B cell (primary cell): ENCODE results near the gene CLK4. TPM values are rescaled to one million over a fixed set of nuclear protein-coding genes. Genes with fewer than 3 reads are reported as not detected.

ENCODE experiments used
- ATAC-seq: fragments of 200-7000 bp; cut with Tn5 transposase; one replicate; pipeline ENCODE4 v1.10.0; 2021; ENCODE audit warnings: low read depth, mild to moderate bottlenecking, moderate number of reproducible peaks, moderate library complexity
- CTCF ChIA-PET: fragments of 350-600 bp; sonication (Branson Sonifier 250); formaldehyde crosslinking; loops from one replicate; lab custom pipeline; 2021; ENCODE audit warnings: antibody characterized with exemption, inconsistent platforms; lab: Charles Lee
- POLR2A ChIA-PET: fragments of 350-600 bp; sonication (Branson Sonifier 250); formaldehyde crosslinking; loops from one replicate; lab custom pipeline; 2021; ENCODE audit warnings: antibody characterized with exemption; lab: Charles Lee
- DNase-seq: peaks from one replicate; pipeline ENCODE4 v3.0.0; 2013
- H2AFZ ChIP-seq: 2 replicates; pipeline ENCODE4 v1.6.1; 2012; ENCODE audit warnings: mild to moderate bottlenecking, low read depth, low read length; ENCODE audit not compliant: insufficient read depth, poor library complexity, severe bottlenecking
- H3K27ac ChIP-seq, 2 donors: 1 replicate in 1 of 2; 2 replicates in 1 of 2; pipeline ENCODE4 v1.5.1; 2012 to 2013; ENCODE audit warnings: low read length in 2 of 2, mild to moderate bottlenecking in 2 of 2, moderate library complexity in 1 of 2
- H3K27me3 ChIP-seq, 4 experiments: fragments of 200-600 bp in 1 of 4; sonication (generic) in 1 of 4; replicated peaks in 1 of 4; 1 replicate in 2 of 4; 2 replicates in 2 of 4; pipeline versions ENCODE4 v1.6.1 to v1.7.0; 2013 to 2016; ENCODE audit warnings: low read length in 3 of 4, mild to moderate bottlenecking in 2 of 4, mixed read lengths in 1 of 4, moderate library complexity in 1 of 4; ENCODE audit not compliant: insufficient read depth in 4 of 4, control insufficient read depth in 3 of 4; ENCODE audit errors: control extremely low read depth in 1 of 4
- H3K36me3 ChIP-seq, 2 experiments: replicated peaks in 1 of 2; 1 replicate in 1 of 2; 2 replicates in 1 of 2; pipeline versions ENCODE4 v1.6.1 to v1.7.1; 2013; ENCODE audit warnings: low read length in 1 of 2; ENCODE audit not compliant: insufficient read depth in 2 of 2, control insufficient read depth in 1 of 2; ENCODE audit errors: control extremely low read depth in 1 of 2, extremely low read depth in 1 of 2
- H3K4me1 ChIP-seq, 2 donors: fragments of 200-600 bp in 1 of 2; sonication (generic) in 1 of 2; 1 replicate in 1 of 2; 2 replicates in 1 of 2; pipeline versions ENCODE4 v1.5.1 to v1.6.1; 2013 to 2017; ENCODE audit warnings: low read length in 2 of 2; ENCODE audit not compliant: control insufficient read depth in 2 of 2, insufficient read depth in 2 of 2
- H3K4me2 ChIP-seq: replicated peaks from 2 replicates; pipeline ENCODE3; 2012; ENCODE audit warnings: mild to moderate bottlenecking, low read depth, low read length; ENCODE audit not compliant: poor library complexity, severe bottlenecking
- H3K4me3 ChIP-seq, 5 experiments: fragments of 200-600 bp in 1 of 5; sonication (generic) in 1 of 5; 1 replicate in 3 of 5; 2 replicates in 2 of 5; pipeline versions ENCODE4 v1.5.1 to v1.7.0; 2011 to 2016; ENCODE audit warnings: low read length in 4 of 5, mild to moderate bottlenecking in 4 of 5, low read depth in 2 of 5, control low read depth in 1 of 5, moderate library complexity in 1 of 5; ENCODE audit not compliant: insufficient read depth in 1 of 5; ENCODE audit errors: control extremely low read depth in 1 of 5, extremely low read depth in 1 of 5
- H3K79me2 ChIP-seq: fragments of 200-600 bp; sonication (generic); one replicate; pipeline ENCODE4 v1.6.0; 2016; ENCODE audit warnings: low read length; ENCODE audit not compliant: control insufficient read depth, insufficient read depth
- H3K9ac ChIP-seq: fragments of 200-600 bp; sonication (generic); 2 replicates; pipeline ENCODE4 v1.6.1; 2017; ENCODE audit warnings: mild to moderate bottlenecking, low read length, moderate library complexity
- H3K9me3 ChIP-seq, 3 donors: one replicate each; pipeline versions ENCODE4 v1.6.1 to v1.7.1; 2013; ENCODE audit warnings: low read length in 2 of 3; ENCODE audit not compliant: control insufficient read depth in 2 of 3, insufficient read depth in 1 of 3; ENCODE audit errors: control extremely low read depth in 1 of 3
- H4K20me1 ChIP-seq: 2 replicates; pipeline ENCODE4 v1.6.0; 2012; ENCODE audit warnings: mild to moderate bottlenecking, low read length; ENCODE audit not compliant: insufficient read depth, control insufficient read depth, poor library complexity, severe bottlenecking
- H3K27ac Mint-ChIP-seq: one replicate; pipeline ENCODE4 v1.8.0; 2021; ENCODE audit warnings: mixed read lengths
- H3K27me3 Mint-ChIP-seq: one replicate; pipeline ENCODE4 v1.8.0; 2021; ENCODE audit warnings: mixed read lengths
- H3K4me1 Mint-ChIP-seq: one replicate; pipeline ENCODE4 v1.8.0; 2021; ENCODE audit warnings: mixed read lengths
- H3K4me3 Mint-ChIP-seq: one replicate; pipeline ENCODE4 v1.8.0; 2021; ENCODE audit warnings: mixed read lengths
- H3K9me3 Mint-ChIP-seq: one replicate; pipeline ENCODE4 v1.8.0; 2022; ENCODE audit warnings: mixed read lengths; ENCODE audit not compliant: insufficient read depth
- CTCF ChIP-seq: fragments of 200-600 bp; IDR thresholded peaks from one replicate; pipeline ENCODE4 v1.8.0; 2022; ENCODE audit warnings: antibody characterized with exemption, mild to moderate bottlenecking
- EZH2 ChIP-seq: IDR thresholded peaks from 2 replicates; pipeline ENCODE4 v1.6.1; 2012; ENCODE audit warnings: borderline replicate concordance, low read depth, mild to moderate bottlenecking, moderate library complexity, low read length; ENCODE audit not compliant: insufficient read depth, poor library complexity, severe bottlenecking
- WGBS: methylation state at CpG from one replicate; pipeline ENCODE4 v1.1.5; 2013; ENCODE audit warnings: missing lambda C conversion rate; ENCODE audit not compliant: insufficient coverage; 5-methylcytosine and 5-hydroxymethylcytosine counted together
- intact Hi-C: fragments of 100-400 bp; cut with micrococcal nuclease; formaldehyde crosslinking; loops from one replicate; pipeline ENCODE4 v1.10.0; 2022
- polyA plus RNA-seq: library from polyadenylated mRNA; depleted of rRNA; stranded (reverse); fragments of >200 nt; gene quantifications from 2 replicates; pipeline ENCODE4 v1.2.3, GENCODE V29; 2012
- total RNA-seq, 2 donors: library from RNA; stranded (reverse); fragments of 120-200 nt in 1 of 2; gene quantifications; 1 replicate in 1 of 2; 2 replicates in 1 of 2; pipeline versions ENCODE4 v1.2.3 to v1.2.4, GENCODE V29; 2013 to 2022

CLK4 gene
- total and polyA plus RNA-seq, 2 donors (not counting 1 experiment from before 2014, with no cell fraction given) = 72.3 to 132 TPM

GRCh38 chr5:178555005-178555404 is 71.8 kb downstream of the CLK4 start:
- intact Hi-C loops = no loop called here
- Mint-ChIP-seq H3K4me1 (peaks cover 7% of the 10 kb centered on the region), H3K9me3 (no peaks in the 10 kb centered on the region), H3K27me3 (peaks cover 18% of the 10 kb centered on the region), H3K4me3 (no peak overlapping the region), H3K27ac (no peak overlapping the region)
- H4K20me1 ChIP-seq = no peaks in the 10 kb centered on the region
- H3K9ac ChIP-seq = no peak overlapping the region
- no peaks in the 10 kb centered on the region for H3K79me2 ChIP-seq
- no peak overlapping the region for H3K27ac ChIP-seq
- ChIA-PET CTCF (no interaction called here), POLR2A (no interaction called here)
- ATAC-seq (no peak), DNase-seq (no peak)
- H3K36me3 ChIP-seq = no peaks in the 10 kb centered on the region
- no peak for TF ChIP-seq EZH2
- H3K4me3 ChIP-seq = no peak overlapping the region
- H3K4me1 ChIP-seq = peaks cover 0 to 3% of the 10 kb centered on the region in 2 donors
- no peaks in the 10 kb centered on the region for H3K9me3 ChIP-seq
- peaks cover 0 to 5% (median 0%) of the 10 kb centered on the region in 4 experiments for H3K27me3 ChIP-seq
- H2AFZ ChIP-seq = no peak overlapping the region
- no peak overlapping the region for H3K4me2 ChIP-seq
- WGBS = 95% methylated on average over 7 of the region's 7 CpGs

GRCh38 chr5:178554311-178554710 is 72.5 kb downstream of the CLK4 start:
- Histone ChIP-seq H3K36me3 (no peaks in the 10 kb centered on the region), H2AFZ (no peak overlapping the region), H4K20me1 (no peaks in the 10 kb centered on the region), H3K4me1 (no peaks in the 10 kb centered on the region), H3K4me3 (no peak overlapping the region), H3K4me2 (no peak overlapping the region), H3K9ac (no peak overlapping the region), H3K27ac (no peak overlapping the region), H3K9me3 (no peaks in the 10 kb centered on the region), H3K27me3 (peaks cover 0 to 5% (median 0%) of the 10 kb centered on the region in 4 experiments), H3K79me2 (no peaks in the 10 kb centered on the region)
- intact Hi-C loops = no loop called here
- no peak overlapping the region for H3K27ac Mint-ChIP-seq
- TF ChIP-seq EZH2 = no peak
- no peak for TF ChIP-seq CTCF
- no peaks in the 10 kb centered on the region for H3K9me3 Mint-ChIP-seq
- peaks cover 18% of the 10 kb centered on the region for H3K27me3 Mint-ChIP-seq
- WGBS = 93% methylated on average over 11 of the region's 11 CpGs
- ChIA-PET CTCF (interaction anchor here (0.6 kb wide), 1 partner anchor 562 kb away, joined by 3 read pairs; no protein-coding TSS in a partner anchor), POLR2A (no interaction called here)
- H3K4me1 Mint-ChIP-seq = peaks cover 1% of the 10 kb centered on the region
- ATAC-seq (no peak), DNase-seq (no peak)
- H3K4me3 Mint-ChIP-seq = no peak overlapping the region
